Stimulated activated naive CD4-positive, alpha-beta T cell treated with Interleukin-2 at 50 U/mL for 16 hours (primary cell): ENCODE measurements around the gene GFRA4.

ENCODE experiments used
- DNase-seq: peaks from one replicate; lab custom pipeline; 2025; lab: John Stamatoyannopoulos, UW

GFRA4 gene

DNA sequence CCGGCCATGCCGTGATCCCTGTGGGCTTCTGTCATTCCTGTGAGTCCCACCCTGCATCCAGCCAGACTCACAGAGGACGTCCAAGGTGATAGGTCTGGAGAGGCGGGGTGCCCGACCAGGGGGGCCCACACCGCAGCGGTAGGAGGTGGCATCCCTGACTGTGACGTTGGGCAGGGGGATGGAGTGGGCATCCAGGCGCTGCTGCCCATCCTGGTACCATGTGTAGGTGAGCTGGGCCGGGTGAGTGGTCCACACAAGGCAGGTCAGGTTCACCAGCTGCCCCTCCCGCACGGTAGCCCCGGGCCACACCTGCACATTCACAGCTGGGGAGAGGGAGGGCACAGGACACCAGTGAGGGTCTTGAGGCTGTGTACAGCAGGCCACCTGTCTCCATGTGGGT lies 30.2 kb upstream of the GFRA4 start:
- no peak for DNase-seq

DNA sequence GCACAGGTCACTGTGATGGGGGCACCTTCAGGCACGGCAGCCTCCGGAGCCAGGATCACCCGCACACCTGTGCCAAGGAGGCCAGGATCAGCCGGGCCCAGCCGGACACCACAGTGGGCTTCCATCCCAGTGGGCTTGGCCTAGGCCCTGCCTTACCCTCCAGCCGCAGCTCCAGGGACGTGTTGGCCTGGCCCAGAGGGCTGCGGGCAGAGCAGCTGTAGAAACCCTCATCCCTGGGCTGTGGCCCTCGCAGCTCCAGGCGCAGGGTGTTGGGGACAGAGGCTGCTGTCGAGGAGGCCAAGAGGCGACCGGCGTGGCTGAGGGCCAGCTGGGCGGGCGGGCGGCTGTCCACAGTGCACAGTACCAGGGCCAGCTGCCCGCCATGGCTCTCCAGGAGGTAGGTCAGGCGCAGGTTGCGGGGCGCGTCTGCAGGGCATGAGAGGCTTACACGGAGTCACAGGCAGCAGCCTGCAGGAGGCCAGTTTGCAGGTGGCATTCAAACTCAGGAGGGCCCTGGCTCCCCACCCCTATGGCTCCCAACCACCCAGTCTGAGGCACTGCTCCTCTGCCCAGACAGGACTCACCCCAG lies 29.6 kb upstream of the GFRA4 start:
- DNase-seq, result no peak

DNA sequence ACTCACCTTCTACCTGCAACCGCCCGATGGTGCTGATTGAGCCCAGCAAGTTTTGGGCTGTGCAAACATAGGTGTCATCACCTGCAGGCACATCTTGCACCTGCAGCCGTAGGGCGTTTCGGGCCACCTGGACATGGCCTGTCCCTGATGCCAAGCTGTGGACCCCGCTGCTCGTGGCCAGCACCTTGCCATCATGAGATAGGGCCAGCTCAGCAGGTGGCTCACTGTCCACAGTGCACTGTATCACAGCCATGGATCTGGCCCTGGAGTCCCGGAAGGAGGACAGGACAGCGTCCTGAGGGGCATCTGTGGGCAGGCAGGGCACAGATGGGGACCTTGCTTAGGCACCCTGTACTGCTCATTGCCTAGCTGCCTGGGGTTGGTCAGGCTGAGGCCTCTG lies 28.7 kb upstream of the GFRA4 start:
- no peak for DNase-seq

DNA sequence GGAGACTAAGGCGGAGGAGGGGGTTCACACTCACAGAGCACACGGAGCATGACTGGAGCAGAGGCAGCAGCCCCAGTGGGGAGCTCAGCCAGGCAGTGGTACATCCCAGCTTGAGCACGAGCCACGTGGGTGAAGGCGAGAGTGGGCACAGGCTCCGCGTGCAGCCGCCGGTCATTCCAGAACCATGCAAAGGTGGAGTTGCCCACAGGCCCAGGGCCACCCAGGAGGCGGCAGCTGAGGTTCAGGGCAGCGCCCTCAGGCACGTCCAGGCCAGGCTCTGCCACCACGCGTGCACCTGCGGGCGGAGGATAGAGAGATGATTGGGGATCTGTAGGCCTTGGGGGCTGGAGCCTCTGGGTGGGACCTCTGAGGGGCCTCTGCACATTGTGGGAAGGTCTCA lies 28.1 kb upstream of the GFRA4 start:
- no peak for DNase-seq

DNA sequence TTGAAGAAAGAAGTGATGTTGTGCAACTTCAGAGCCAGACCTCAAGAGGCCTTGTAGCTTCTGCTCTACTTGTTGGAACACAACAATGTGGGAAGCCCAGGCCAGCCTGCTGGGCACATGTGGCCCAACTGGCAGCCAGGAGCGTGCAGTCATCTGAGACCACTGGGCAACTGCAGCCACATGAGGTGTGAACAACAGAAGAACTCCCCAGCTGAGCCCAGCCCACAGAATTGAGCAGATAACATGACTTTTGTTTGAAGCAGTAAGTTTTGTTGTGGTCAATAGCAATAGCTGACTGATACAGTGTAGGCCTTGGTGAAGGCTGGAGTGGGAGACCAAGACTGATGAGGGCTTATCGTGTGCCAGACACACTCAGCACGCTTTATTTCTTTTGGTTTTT lies 27.2 kb upstream of the GFRA4 start:
- no peak for DNase-seq

DNA sequence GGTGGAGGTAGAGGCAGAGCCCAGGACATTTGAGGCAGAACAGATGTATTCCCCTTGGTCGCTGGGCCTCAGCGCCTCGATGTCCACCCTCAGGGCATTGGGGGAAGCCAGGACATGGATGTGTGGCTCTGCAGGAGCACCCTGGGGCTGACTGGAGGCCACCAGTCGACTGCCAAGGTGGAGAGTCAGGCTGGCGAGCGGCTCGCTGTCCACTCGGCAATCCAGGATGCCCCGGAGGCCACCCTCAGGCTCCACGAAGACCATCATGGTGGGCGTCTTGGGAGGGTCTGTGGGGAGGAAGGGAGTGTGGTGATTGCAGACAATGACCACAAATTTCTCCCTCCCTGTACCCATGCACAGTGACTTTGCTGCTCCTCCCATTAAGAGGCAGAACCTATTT lies 26.8 kb upstream of the GFRA4 start:
- DNase-seq, result no peak

DNA sequence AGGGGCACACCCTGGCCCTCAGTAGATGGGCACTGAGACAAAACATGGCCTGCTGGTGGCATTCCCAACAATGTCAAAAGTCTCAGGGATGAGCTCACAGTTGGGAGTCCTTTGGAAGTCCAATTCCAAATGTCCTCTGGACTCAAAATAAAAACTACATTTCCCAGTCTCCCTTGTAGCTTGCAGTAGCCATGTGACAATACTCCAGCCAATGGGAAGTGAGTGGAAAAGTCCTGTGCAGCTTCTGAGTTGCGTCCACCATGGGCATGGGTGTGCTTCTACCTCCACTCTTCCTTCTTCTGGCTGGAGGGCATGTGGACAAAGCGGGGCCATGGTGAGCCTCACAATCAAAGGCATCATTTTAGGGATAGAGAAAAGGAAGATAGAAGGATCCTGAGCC lies 24.5 kb upstream of the GFRA4 start:
- no peak for DNase-seq

DNA sequence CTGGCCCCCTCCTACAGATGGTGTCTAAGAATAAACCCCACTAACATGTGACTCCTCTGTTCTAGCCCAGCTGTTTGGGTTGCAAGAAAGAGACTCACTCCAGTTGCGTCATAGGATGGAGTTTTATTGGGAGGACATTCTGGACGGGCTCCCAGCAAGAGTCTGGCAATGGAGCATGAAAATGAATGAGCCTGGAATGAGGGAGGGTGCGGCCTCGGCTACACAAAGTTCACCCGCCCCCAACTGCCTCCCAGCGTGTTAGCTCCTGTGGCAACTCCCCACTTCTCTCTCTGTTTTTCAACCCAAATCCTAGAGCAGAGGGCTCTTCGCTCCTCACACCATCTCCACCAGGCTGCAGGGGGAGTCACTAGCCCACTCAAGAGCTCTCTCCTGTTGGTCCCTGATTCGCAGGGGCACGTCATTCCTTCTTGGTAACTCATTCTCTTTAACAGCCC lies 23.7 kb upstream of the GFRA4 start:
- no peak for DNase-seq

DNA sequence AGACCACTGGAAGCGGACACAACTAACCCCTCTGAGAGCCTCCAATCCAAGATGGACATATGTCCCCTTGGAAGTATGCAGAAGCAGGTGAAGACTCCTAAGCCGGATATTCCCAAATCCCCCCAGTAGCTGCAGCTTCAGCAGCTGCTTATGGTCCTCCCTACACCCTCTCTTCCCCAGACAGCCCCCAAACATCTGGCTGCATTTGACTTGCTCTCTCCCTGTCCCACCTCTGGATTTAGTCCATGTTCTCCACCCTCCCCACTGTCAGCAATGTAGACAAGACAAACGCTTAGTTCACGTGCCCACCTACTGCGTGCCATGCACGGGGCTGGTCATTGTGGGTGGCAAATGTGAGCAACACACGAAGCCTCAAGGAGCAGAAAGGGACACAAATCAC lies 23.2 kb upstream of the GFRA4 start:
- DNase-seq, result no peak

DNA sequence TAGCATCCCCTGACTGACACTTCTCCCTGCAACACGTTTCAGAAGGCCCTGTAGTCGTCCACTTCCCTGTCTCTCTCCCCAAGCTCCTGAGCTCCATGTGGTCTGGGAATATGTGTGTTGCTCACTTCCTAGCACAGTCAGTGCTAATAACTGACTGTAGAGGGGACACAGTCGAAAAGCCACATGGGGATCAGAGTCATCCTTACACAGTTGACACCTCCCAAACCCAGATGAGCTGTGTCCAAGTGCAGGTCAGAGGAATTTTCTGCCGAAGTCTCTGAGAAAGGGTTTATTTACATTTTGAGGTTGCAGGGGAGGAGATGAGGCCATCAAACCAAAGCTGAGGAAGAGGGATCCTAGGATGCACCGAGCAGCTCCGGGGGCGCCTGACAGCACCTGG lies 22.1 kb upstream of the GFRA4 start:
- no peak for DNase-seq

DNA sequence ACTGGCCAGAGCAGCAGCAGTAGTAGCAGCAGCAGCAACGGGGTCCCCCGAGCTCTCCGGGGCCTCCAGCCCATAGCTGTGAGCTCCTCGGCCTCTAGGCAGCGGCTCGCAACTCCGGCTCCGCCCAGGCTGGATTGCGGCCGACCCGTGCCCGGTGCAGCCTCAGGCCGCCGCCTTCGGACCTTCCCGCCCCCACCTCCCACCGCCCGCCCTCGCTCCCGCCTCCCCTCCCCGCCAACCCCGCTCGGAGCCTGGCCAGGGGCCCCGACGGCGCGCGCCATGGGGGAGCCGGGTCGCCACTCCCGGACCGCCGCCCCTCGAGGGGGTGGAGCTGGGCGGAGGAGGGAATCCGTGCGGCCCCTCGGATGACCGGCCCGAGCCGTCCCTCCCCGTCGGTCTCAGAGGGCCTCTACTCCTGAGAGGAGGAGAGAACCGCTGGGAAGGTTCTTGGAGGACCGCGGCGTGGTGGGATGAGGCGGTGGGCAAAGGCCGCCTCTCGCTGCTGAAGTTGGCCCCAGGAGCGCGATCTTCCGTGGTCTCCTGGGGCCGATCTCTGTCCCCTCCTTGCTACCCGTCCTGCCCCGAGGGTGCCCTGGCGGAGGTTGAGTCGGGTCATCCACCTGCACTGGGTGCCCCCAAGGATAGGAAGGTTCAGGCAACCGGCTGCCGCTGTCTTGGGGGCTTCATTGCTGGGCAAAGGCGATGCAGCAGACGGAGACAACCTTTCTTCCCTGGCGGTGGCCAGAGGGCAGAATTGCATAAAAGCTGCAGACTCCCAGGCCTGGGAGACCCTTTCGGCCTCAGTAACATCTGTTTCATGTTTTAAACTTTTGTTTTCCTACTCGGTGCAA lies 19.0 kb upstream of the GFRA4 start, which contains the start of gene ADAM33:
Gene ADAM33, minus strand, starts transcription at position 80 of the 851 bp plus-strand sequence. Its CDS starts 6 bp downstream, at position 74.
- no peak for DNase-seq

DNA sequence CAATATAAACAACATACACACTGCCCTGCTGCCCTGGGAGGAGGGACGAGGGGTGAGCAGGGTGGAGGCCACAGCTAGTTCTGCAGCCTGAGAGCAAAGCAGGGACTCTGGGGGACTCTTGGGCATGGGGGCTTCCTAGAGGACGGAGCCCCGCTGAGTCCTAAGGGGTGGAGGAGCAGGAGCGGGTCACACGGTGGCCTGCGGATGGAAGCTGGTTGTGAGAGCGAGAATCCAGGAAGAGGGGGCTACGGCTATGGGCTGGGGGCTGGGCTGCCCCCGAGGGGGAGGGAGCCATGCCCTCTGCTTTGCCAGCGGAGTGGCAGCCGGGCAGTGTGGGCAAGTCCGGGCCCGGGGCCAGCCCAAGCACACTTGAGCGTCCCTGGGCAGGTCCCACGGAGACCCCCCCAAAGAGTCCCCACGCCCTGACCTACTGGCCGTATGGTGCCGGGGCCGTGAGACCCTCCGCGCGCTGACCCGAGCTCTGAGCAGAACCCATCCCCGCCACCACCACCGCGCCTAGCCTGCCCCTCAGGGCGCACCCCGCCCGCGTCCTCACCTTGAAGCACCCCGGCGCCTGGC lies 18.2 kb upstream of the GFRA4 start:
- DNase-seq, result no peak

DNA sequence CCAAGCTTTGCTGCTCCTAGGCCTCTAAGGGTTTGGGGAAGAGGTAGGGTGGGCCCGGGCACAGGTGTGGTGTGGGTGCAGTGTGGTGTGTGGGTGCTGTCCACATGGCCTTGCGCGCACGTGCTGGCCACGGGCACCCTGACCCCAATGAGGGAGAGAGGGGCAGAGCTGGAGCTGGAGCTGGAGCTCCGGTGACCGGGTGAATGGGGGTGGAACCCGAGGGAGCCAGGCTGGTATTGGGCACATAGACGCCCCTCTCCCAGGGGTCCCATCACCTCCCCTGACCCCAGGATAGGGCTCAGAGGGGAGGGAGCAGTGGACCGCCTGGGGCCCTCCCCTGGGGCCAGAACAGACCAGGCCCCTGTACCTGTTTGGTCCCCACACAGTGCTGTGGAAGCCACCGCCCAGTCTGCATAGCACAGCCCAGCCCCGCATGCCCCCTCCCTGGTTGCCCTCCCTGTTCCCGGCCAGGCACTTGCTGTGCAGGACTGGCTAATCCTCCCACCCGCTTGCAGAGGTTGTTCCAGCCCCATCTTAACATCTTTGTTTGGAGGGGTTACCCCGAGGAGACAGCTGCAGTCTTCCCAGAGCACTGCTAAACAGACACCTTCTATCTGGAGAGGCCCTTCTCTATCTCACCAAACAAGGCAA lies 17.6 kb upstream of the GFRA4 start:
- DNase-seq, result no peak

DNA sequence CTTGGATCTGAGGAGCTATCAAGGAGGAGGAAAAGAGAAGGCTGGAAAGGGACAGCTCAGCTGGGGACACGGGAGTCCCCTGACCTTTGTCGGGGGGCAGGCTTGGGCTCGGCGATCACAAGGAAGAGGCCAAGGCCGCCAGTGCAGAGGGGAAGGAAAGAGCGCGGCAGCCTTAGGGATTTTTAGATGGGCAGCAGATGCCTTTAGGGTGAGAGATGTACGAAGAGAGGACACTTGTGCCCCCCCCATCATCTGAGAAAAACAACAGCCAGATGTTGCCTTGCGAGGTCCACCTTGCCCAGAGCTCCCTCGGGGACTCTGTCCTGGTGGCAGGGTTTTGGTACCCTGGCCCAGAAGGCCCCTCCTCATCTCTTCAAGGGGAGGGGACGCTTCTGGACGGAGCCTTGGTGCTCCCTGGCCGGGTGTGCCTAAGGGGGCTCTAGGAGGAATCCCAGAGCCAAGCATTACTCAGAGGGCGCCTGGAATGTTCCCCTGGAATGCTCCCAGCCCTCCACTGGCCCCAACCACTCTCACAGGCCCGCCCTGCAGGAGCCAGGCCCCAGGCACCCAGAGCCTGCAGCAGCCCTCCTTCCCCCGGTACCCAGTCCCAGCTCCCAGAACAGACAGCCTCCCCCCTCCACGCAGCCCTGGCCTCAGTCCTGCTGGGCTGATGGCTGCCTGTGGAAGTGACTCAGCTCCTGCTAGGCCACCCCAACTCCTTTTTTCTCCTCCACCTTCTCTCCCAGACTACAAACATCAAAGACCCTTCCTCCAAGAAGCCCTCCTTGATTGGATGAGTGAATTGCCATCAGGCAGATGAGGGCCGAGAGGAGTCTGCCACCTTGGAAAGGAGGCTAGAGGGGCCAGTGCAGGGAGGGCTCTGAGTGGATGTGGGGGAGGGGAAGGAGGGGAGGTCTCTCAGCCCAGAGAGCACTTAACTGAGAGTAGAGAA lies 16.8 kb upstream of the GFRA4 start:
- no peak for DNase-seq

DNA sequence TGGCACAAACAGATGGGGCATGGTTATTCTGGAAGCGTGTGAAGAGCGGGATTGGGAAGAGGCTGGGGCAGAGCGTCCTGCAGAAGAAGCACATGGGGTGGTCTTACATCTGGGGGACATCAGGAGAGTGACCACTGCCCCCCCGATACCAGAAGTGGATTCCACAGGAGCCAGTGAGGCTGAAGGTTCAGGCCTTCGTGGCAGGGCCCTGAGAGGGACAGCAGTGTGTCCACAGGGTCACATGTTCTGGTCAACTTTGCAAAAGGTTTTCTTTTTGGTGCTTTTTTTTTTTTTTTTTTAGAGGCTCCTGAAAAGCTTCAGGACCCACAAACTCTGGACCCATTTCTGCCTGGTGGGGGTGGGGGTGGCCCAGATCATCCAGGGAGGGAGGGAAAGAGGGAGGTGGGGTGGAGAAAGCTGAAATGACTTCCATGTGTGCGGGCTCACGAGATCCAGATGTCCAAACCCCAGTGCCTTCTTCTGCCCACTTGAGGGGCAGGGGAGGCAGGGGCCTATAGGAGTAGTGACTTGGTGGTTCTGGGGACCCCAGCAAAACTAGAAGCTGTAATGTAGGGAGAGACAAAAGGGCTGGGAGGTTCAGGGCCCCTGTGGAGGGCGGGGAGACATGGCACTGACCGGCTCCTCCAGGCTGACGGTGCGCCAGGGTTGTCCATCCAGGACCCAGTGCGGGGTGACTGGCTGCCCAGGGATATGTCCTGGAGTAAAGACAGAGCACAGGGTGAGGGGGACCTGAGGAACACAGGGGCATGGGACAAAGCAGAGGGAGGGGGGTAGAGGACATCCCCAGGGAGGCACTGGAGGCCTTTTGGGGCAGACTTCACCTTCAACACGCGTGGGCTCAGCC lies 15.9 kb upstream of the GFRA4 start:
- DNase-seq, result no peak

DNA sequence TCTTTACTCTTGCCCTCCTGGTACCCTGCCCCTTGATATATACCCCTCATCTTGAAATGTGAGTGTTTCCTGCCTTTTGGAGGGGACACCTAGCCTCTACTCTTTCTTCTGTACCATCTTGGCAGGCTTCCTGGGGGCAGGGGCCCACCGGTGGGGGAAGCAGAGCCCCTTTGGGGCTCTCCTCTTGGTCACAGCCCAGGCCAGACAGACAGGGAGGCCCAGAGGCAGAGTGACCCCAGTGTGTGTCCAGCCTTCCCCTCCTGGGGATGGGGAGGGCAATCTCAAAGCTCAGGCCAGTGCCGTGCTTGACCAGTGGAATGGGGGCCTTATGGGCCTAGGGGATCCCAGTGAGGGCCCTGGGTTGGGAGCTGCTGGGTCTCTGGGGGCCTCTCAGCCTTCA lies 15.0 kb upstream of the GFRA4 start:
- DNase-seq, result no peak

DNA sequence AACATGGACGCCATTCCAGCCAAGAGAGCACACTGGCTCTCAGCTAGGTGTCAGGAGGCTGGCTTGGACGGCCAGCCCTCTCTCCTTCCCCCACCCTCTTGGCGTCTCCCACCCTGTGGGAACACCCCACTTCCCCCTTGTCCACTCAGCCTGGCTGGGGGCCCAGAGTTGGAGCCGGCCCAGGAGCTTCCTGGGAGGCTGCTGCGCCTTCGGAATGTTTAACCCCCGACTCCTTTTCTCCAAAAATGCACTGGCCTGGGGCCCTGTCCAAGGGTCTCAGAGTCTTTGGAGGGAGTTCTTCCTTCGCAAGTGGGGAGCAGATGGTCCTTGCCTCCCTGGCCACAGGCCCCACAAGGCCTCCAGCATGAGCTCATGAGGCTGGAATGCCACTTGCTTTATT lies 14.5 kb upstream of the GFRA4 start:
- no peak for DNase-seq

DNA sequence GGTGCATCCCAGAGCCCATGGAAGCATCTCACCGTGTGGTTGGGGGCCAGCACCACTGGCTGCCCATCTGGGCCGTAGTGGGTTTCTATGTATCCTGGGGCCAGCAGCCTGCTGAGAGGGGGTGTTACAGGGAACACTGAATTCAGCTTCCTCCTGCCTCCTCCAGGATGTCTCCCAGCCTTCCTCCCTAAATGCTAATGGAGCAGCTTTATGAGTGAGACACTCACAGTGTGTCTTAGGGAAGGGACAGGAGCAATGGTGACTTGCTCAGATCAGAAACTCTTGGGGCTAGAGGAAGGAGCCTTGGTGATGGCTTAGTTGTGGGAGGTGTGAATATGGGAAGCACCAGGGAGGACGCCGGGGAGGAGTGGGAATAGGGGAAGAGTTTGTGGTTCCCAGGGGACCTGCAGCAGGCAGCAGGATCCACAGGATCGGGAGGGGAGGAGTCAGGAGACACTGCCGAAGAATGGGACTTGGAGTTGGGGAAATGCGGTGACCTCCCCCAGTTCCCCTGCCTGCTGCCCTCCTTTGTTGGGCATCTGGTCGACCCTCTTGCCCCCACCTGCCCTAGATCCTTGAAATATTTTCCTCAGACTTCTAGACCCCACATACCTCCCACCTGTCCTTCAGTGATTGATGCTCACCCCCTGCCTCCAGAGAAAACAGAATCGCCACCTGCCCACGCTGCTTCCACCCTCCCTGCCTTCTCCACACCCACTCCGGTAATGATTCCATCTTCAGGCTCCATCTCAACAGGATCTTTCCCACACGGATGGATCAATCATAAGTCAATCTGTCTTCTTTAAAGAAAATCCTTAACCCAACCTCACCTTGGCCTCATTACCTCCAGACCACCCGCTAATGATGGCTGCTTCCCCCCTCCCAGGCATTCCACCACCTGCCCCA lies 12.0 kb upstream of the GFRA4 start:
- no peak for DNase-seq

DNA sequence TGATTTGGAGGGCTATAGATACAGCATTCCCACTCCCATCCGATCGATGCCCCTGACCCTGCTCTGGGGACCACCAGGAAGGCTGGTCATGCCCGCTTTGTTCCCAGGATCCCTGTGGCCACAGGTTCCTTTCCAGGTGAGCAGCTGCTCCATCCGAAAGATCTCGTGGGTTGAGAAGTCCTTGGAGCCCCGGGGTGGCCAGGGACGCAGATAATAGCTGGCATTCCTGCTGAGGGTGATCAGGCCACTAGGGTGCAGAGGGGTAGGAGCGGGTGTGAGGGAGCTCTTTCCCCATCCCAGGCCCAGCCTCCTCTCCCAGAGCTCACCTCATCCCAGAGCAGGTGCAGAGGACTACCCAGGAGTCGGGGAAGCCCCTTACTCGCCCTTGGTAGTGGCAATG lies 11.2 kb upstream of the GFRA4 start:
- DNase-seq, result no peak
